Effector memory CD4-positive, alpha-beta T cell (primary cell): ENCODE data around the gene ANKRD63.

ENCODE experiments used
- DNase-seq, 3 donors: peaks; one replicate each; pipeline ENCODE4 v3.0.0-alpha.2; 2020
- H3K27ac ChIP-seq: 2 replicates; pipeline ENCODE4 v1.7.0; 2013; ENCODE audit warnings: mild to moderate bottlenecking, low read length, moderate library complexity; ENCODE audit not compliant: insufficient read depth, poor library complexity, severe bottlenecking
- H3K27me3 ChIP-seq: replicated peaks from 2 replicates; pipeline ENCODE4 v1.7.0; 2013; ENCODE audit warnings: mild to moderate bottlenecking, low read length; ENCODE audit not compliant: insufficient read depth, control insufficient read depth, poor library complexity, severe bottlenecking
- H3K36me3 ChIP-seq: 2 replicates; pipeline ENCODE4 v1.7.0; 2013; ENCODE audit warnings: mild to moderate bottlenecking, low read length, moderate library complexity; ENCODE audit not compliant: control insufficient read depth, insufficient read depth
- H3K4me1 ChIP-seq: 2 replicates; pipeline ENCODE4 v1.7.0; 2013; ENCODE audit warnings: low read length, mild to moderate bottlenecking; ENCODE audit not compliant: control insufficient read depth, insufficient read depth, poor library complexity, severe bottlenecking
- H3K4me3 ChIP-seq: 2 replicates; pipeline ENCODE4 v1.7.0; 2013; ENCODE audit warnings: low read length, low read depth, mild to moderate bottlenecking; ENCODE audit not compliant: insufficient read depth, poor library complexity, severe bottlenecking
- H3K9me3 ChIP-seq: 2 replicates; pipeline ENCODE4 v1.7.0; 2013; ENCODE audit warnings: mild to moderate bottlenecking, low read length, moderate library complexity; ENCODE audit not compliant: control insufficient read depth

The ANKRD63 gene

GRCh38 chr15:40295877-40296560, 13.2 kb upstream of the ANKRD63 start:
- Histone ChIP-seq H3K27me3 (no peaks in the 10 kb centered on the region), H3K4me1 (no peaks in the 10 kb centered on the region), H3K4me3 (no peak overlapping the region), H3K9me3 (no peaks in the 10 kb centered on the region), H3K36me3 (peaks cover 78% of the 10 kb centered on the region), H3K27ac (no peak overlapping the region)
- no peak for DNase-seq

GRCh38 chr15:40295297-40295696, 12.4 kb upstream of the ANKRD63 start:
- no peaks in the 10 kb centered on the region for H3K27me3 ChIP-seq
- DNase-seq, result no peak
- H3K9me3 ChIP-seq, result no peaks in the 10 kb centered on the region
- no peak overlapping the region for H3K4me3 ChIP-seq
- peaks cover 75% of the 10 kb centered on the region for H3K36me3 ChIP-seq
- H3K4me1 ChIP-seq, result no peaks in the 10 kb centered on the region
- no peak overlapping the region for H3K27ac ChIP-seq

GRCh38 chr15:40293905-40294895, 11.3 kb upstream of the ANKRD63 start:
- no peaks in the 10 kb centered on the region for H3K9me3 ChIP-seq
- H3K4me1 ChIP-seq, result no peaks in the 10 kb centered on the region
- H3K4me3 ChIP-seq, result no peak overlapping the region
- peaks cover 83% of the 10 kb centered on the region for H3K36me3 ChIP-seq
- H3K27ac ChIP-seq, result no peak overlapping the region
- H3K27me3 ChIP-seq, result no peaks in the 10 kb centered on the region
- no peak for DNase-seq

GRCh38 chr15:40293006-40293405, 10.1 kb upstream of the ANKRD63 start:
- DNase-seq, result no peak
- no peak overlapping the region for H3K27ac ChIP-seq
- H3K4me1 ChIP-seq, result no peaks in the 10 kb centered on the region
- peaks cover 83% of the 10 kb centered on the region for H3K36me3 ChIP-seq
- no peak overlapping the region for H3K4me3 ChIP-seq
- H3K27me3 ChIP-seq, result no peaks in the 10 kb centered on the region
- H3K9me3 ChIP-seq, result no peaks in the 10 kb centered on the region

- Histone ChIP-seq H3K36me3 (peaks cover 77% of the 10 kb centered on the region), H3K27me3 (no peaks in the 10 kb centered on the region), H3K4me1 (no peaks in the 10 kb centered on the region)
These were observed 9.4 kb upstream of the ANKRD63 start for GRCh38 chr15:40292246-40292645.

GRCh38 chr15:40290918-40291574, 8.2 kb upstream of the ANKRD63 start:
- H3K9me3 ChIP-seq, result no peaks in the 10 kb centered on the region
- H3K4me1 ChIP-seq, result no peaks in the 10 kb centered on the region
- no peak overlapping the region for H3K27ac ChIP-seq
- peaks cover 66% of the 10 kb centered on the region for H3K36me3 ChIP-seq
- no peaks in the 10 kb centered on the region for H3K27me3 ChIP-seq
- no peak for DNase-seq
- H3K4me3 ChIP-seq, result no peak overlapping the region

More at GRCh38 chr15:40292246-40292645, 9.4 kb upstream of the ANKRD63 start:
- Histone ChIP-seq H3K9me3 (no peaks in the 10 kb centered on the region), H3K27ac (no peak overlapping the region), H3K4me3 (no peak overlapping the region)
- DNase-seq, result no peak

GRCh38 chr15:40290545-40290917, 7.7 kb upstream of the ANKRD63 start:
- Histone ChIP-seq H3K27ac (no peak overlapping the region), H3K36me3 (peaks cover 64% of the 10 kb centered on the region), H3K9me3 (no peaks in the 10 kb centered on the region), H3K4me3 (no peak overlapping the region), H3K4me1 (no peaks in the 10 kb centered on the region), H3K27me3 (no peaks in the 10 kb centered on the region)
- DNase-seq, result no peak

GRCh38 chr15:40289140-40289775, 6.4 kb upstream of the ANKRD63 start:
- peaks cover 53% of the 10 kb centered on the region for H3K36me3 ChIP-seq
- H3K27me3 ChIP-seq, result no peaks in the 10 kb centered on the region
- H3K4me1 ChIP-seq, result no peaks in the 10 kb centered on the region
- no peak for DNase-seq
- no peak overlapping the region for H3K4me3 ChIP-seq
- no peaks in the 10 kb centered on the region for H3K9me3 ChIP-seq
- H3K27ac ChIP-seq, result no peak overlapping the region

GRCh38 chr15:40287968-40288367, 5.1 kb upstream of the ANKRD63 start:
- Histone ChIP-seq H3K36me3 (peaks cover 41% of the 10 kb centered on the region), H3K27me3 (peaks cover 2% of the 10 kb centered on the region), H3K4me1 (peaks cover 7% of the 10 kb centered on the region), H3K9me3 (no peaks in the 10 kb centered on the region), H3K4me3 (no peak overlapping the region), H3K27ac (no peak overlapping the region)
- no peak for DNase-seq
